ENCODE results near the gene LRATD1. TPM values are rescaled to one million over a fixed set of nuclear protein-coding genes. Genes with fewer than 3 reads are reported as not detected.

Gene LRATD1
- total and polyA plus RNA-seq, 2 donors (not counting 3 experiments of a cell fraction or from before 2014, with no cell fraction given) = not detected

- peaks cover 31 to 41% of the 10 kb centered on the region in 2 experiments for H3K27me3 ChIP-seq (ENCODE audit: control insufficient read depth in 2 of 2, insufficient read depth in 2 of 2, low read length in 2 of 2)
- intact Hi-C loops (cut with micrococcal nuclease) (no loop called here), dilution Hi-C loops (cut with MboI; ENCODE audit: extremely low pct_ligation_motif_present, low sequenced_read_pairs) (no loop called here)
- ChIA-PET POLR2A (no interaction called here), CTCF (interaction anchor here (2.4 kb wide), 1 partner anchor 942 kb away, joined by 16 read pairs; no protein-coding TSS in a partner anchor)
- no peaks in the 10 kb centered on the region for H3K79me2 ChIP-seq (ENCODE audit: control insufficient read depth, insufficient read depth, low read length)
- H3K4me1 ChIP-seq (ENCODE audit: control insufficient read depth, extremely low read depth, insufficient read depth, low read length) = peaks cover 2% of the 10 kb centered on the region
- peak overlapping the region in 1 of 3 experiments; percentile 12 for H3K4me3 ChIP-seq (replicated peaks in 1 of 3; ENCODE audit: insufficient read depth in 1 of 3, low read depth in 1 of 3, low read length in 3 of 3)
- H3K27ac ChIP-seq (ENCODE audit: insufficient read depth, low read depth, low read length) = no peak overlapping the region
- peak; percentile 22 for DNase-seq (ENCODE audit: low read depth, low spot score)
- H3K9me3 ChIP-seq (replicated peaks; ENCODE audit: control insufficient read depth, insufficient read depth, low read length) = no peaks in the 10 kb centered on the region
- FAIRE-seq = no peak
- TF ChIP-seq FOS (IDR thresholded peaks at IDR 0.05; ENCODE audit: borderline replicate concordance, insufficient read depth, low read length) (no peak), POLR2A (IDR thresholded peaks at IDR 0.05; ENCODE audit: low read depth, low read length) (no peak), MYC (IDR thresholded peaks at IDR 0.05; ENCODE audit: low read depth, low read length) (no peak), GATA2 (IDR thresholded peaks at IDR 0.05; ENCODE audit: insufficient read depth, insufficient read length, low read depth, low read length) (no peak), EZH2 (IDR thresholded peaks at IDR 0.05; ENCODE audit: borderline replicate concordance, low read depth, low read length, severe bottlenecking) (no peak), MAX (IDR thresholded peaks at IDR 0.05; ENCODE audit: insufficient read depth, insufficient read length) (no peak)
- H4K20me1 ChIP-seq (replicated peaks; ENCODE audit: control insufficient read depth, extremely low read depth, insufficient read depth, low read length) = no peaks in the 10 kb centered on the region
- no peak overlapping the region for H3K4me2 ChIP-seq (ENCODE audit: insufficient read depth, low read length)
- no peaks in the 10 kb centered on the region for H3K9me1 ChIP-seq (replicated peaks; ENCODE audit: control insufficient read depth, extremely low read depth, insufficient read depth, low read length)
- no TSS peak for BruUV-seq (replicated peaks)
- no peak overlapping the region for H3K9ac ChIP-seq (replicated peaks; ENCODE audit: extremely low read depth, insufficient read depth, low read length)
- no peaks in the 10 kb centered on the region for H3K36me3 ChIP-seq (ENCODE audit: control insufficient read depth in 2 of 2, extremely low read depth in 1 of 2, insufficient read depth in 2 of 2, low read length in 2 of 2)
- no peak overlapping the region for H2AFZ ChIP-seq (ENCODE audit: low read depth, low read length)
Measured at GRCh38 chr2:14635391-14635871, 2.9 kb downstream of the LRATD1 start.

- TF ChIP-seq MYC (IDR thresholded peaks at IDR 0.05; ENCODE audit: low read depth, low read length) = no peak
- no peak for TF ChIP-seq POLR2AphosphoS5 (IDR thresholded peaks at IDR 0.05; ENCODE audit: insufficient read depth, low read depth, low read length)
- no peak for TF ChIP-seq CTCF (IDR thresholded peaks at IDR 0.05; ENCODE audit: extremely low read depth in 1 of 2, insufficient read depth in 1 of 2, low read depth in 1 of 2, low read length in 2 of 2)
- no peak for TF ChIP-seq FOS (IDR thresholded peaks at IDR 0.05; ENCODE audit: borderline replicate concordance, insufficient read depth, low read length)
- TF ChIP-seq POLR2A (IDR thresholded peaks at IDR 0.05; ENCODE audit: low read depth, low read length) = no peak
- no peak for TF ChIP-seq GATA2 (IDR thresholded peaks at IDR 0.05; ENCODE audit: insufficient read depth, insufficient read length, low read depth, low read length)
- TF ChIP-seq MAX (IDR thresholded peaks at IDR 0.05; ENCODE audit: insufficient read depth, insufficient read length) = no peak
- TF ChIP-seq JUN (IDR thresholded peaks at IDR 0.05; ENCODE audit: borderline replicate concordance, insufficient read depth, insufficient read length, low read depth) = no peak
- no TSS peak for BruUV-seq (replicated peaks)
- Histone ChIP-seq H4K20me1 (replicated peaks; ENCODE audit: control insufficient read depth, extremely low read depth, insufficient read depth, low read length) (no peaks in the 10 kb centered on the region), H3K4me1 (ENCODE audit: control insufficient read depth, extremely low read depth, insufficient read depth, low read length) (no peaks in the 10 kb centered on the region), H3K27ac (ENCODE audit: insufficient read depth, low read depth, low read length) (no peak overlapping the region), H3K79me2 (ENCODE audit: control insufficient read depth, insufficient read depth, low read length) (no peaks in the 10 kb centered on the region), H3K9ac (replicated peaks; ENCODE audit: extremely low read depth, insufficient read depth, low read length) (no peak overlapping the region), H3K27me3 (ENCODE audit: control insufficient read depth in 2 of 2, insufficient read depth in 2 of 2, low read length in 2 of 2) (peaks cover 15 to 24% of the 10 kb centered on the region in 2 experiments), H3K9me3 (replicated peaks; ENCODE audit: control insufficient read depth, insufficient read depth, low read length) (no peaks in the 10 kb centered on the region), H2AFZ (ENCODE audit: low read depth, low read length) (no peak overlapping the region), H3K4me3 (replicated peaks in 1 of 3; ENCODE audit: insufficient read depth in 1 of 3, low read depth in 1 of 3, low read length in 3 of 3) (no peak overlapping the region), H3K9me1 (replicated peaks; ENCODE audit: control insufficient read depth, extremely low read depth, insufficient read depth, low read length) (no peaks in the 10 kb centered on the region), H3K36me3 (ENCODE audit: control insufficient read depth in 2 of 2, extremely low read depth in 1 of 2, insufficient read depth in 2 of 2, low read length in 2 of 2) (no peaks in the 10 kb centered on the region), H3K4me2 (ENCODE audit: insufficient read depth, low read length) (no peak overlapping the region)
- intact Hi-C loops (cut with micrococcal nuclease) (no loop called here), dilution Hi-C loops (cut with MboI; ENCODE audit: extremely low pct_ligation_motif_present, low sequenced_read_pairs) (no loop called here)
- CTCF ChIA-PET = interaction anchor here (0.6 kb wide), 1 partner anchor 1258 kb away, joined by 3 read pairs; no protein-coding TSS in a partner anchor
- FAIRE-seq (no peak), DNase-seq (ENCODE audit: low read depth, low spot score) (no peak)
- POLR2A ChIA-PET = no interaction called here
Measured at GRCh38 chr2:14638488-14638887, 6.0 kb downstream of the LRATD1 start.

Measured in endothelial cell of umbilical vein (primary cell).